Kidney (tissue), 14 donors: Measurements from ENCODE around the gene PRPF40A. TPM values are rescaled to one million over a fixed set of nuclear protein-coding genes. Genes with fewer than 3 reads are reported as not detected.

Experiments used
- DNase-seq, 5 donors: peaks; one replicate each; pipeline ENCODE4 v3.0.0-alpha.2; 2013 to 2020
- FAIRE-seq: peaks from 2 replicates; lab custom pipeline; 2012; peaks lifted over from hg19 to GRCh38; lab: Jason Lieb, UNC
- H3K27ac ChIP-seq, 2 donors: one replicate each; pipeline ENCODE4 v1.7.0; 2013; ENCODE audit warnings: low read depth in 2 of 2, low read length in 2 of 2, inconsistent platforms in 1 of 2
- H3K27me3 ChIP-seq: one replicate; pipeline ENCODE4 v1.7.1; 2013; ENCODE audit warnings: low read length, inconsistent platforms; ENCODE audit not compliant: control insufficient read depth, insufficient read depth
- H3K36me3 ChIP-seq, 3 donors: one replicate each; pipeline versions ENCODE4 v1.7.0 to v1.7.1; 2013; ENCODE audit warnings: low read length in 3 of 3, control low read depth in 1 of 3, inconsistent platforms in 1 of 3; ENCODE audit not compliant: insufficient read depth in 3 of 3, control insufficient read depth in 2 of 3
- H3K4me1 ChIP-seq, 3 donors: one replicate each; pipeline versions ENCODE4 v1.7.0 to v1.7.1; 2013; ENCODE audit warnings: low read length in 3 of 3, inconsistent platforms in 1 of 3, low read depth in 1 of 3; ENCODE audit not compliant: control insufficient read depth in 2 of 3, insufficient read depth in 2 of 3
- H3K4me3 ChIP-seq, 3 donors: one replicate each; pipeline versions ENCODE4 v1.7.0 to v1.8.1; 2013; ENCODE audit warnings: low read length in 3 of 3, control low read depth in 1 of 3, inconsistent platforms in 1 of 3
- H3K9ac ChIP-seq, 3 donors: one replicate each; pipeline versions ENCODE4 v1.7.0 to v1.7.1; 2013; ENCODE audit warnings: low read length in 3 of 3, control low read depth in 1 of 3, inconsistent platforms in 1 of 3
- H3K9me3 ChIP-seq, 3 donors: one replicate each; pipeline versions ENCODE4 v1.7.0 to v1.7.1; 2013; ENCODE audit warnings: low read length in 3 of 3, control low read depth in 1 of 3, inconsistent platforms in 1 of 3; ENCODE audit not compliant: control insufficient read depth in 2 of 3, insufficient read depth in 1 of 3
- CTCF ChIP-seq: IDR thresholded peaks from 3 replicates; pipeline ENCODE4 v1.5.1; 2012; ENCODE audit warnings: mild to moderate bottlenecking, moderate library complexity, borderline replicate concordance; ENCODE audit not compliant: insufficient read depth; ENCODE audit errors: extremely low read depth
- intact Hi-C: fragments of 100-400 bp; cut with DNase I; formaldehyde crosslinking; loops from one replicate; pipeline ENCODE4 v1.11.1; 2022
- polyA plus RNA-seq: library from polyadenylated mRNA; stranded (reverse); fragments of 350-450 nt; fragmentation: Illumina TruSeq; extraction: RNeasy Lipid Tissue Mini Kit (QIAGEN cat#74804); gene quantifications from one replicate; pipeline ENCODE4 v1.2.3, GENCODE V29; 2014; ENCODE audit warnings: low read depth, low replicate concordance; ENCODE audit not compliant: insufficient read depth
- total RNA-seq: library from RNA; stranded (reverse); fragmentation: NEBNext Ultra II Directional; extraction: Animal tissue kit (Norgen Biotek cat#: 25700); gene quantifications from one replicate; pipeline ENCODE4 v1.2.1, GENCODE V29; 2021
- donor health status: control.
- donor health status: control.
- donor health status: control.
- donor health status: control.
- donor health status: control.
- donor health status: DM: yes; HTN: yes; CAD: no.
- donor health status: Normal renal cell carcinoma (clear cell type).

PRPF40A gene
- total and polyA plus RNA-seq, 2 donors from 2014 or later, result 20.2 to 82.7 TPM

GRCh38 chr2:152626911-152627339 is 90.3 kb downstream of the PRPF40A start:
- Histone ChIP-seq H3K4me1 (no peaks in the 10 kb centered on the region), H3K36me3 (peaks cover 2 to 22% (median 2%) of the 10 kb centered on the region in 3 donors), H3K9me3 (no peaks in the 10 kb centered on the region), H3K4me3 (no peak overlapping the region), H3K9ac (no peak overlapping the region), H3K27ac (no peak overlapping the region), H3K27me3 (no peaks in the 10 kb centered on the region)
- FAIRE-seq, result no peak
- no peak for TF ChIP-seq CTCF
- no peak for DNase-seq
- intact Hi-C loops, result no loop called here

GRCh38 chr2:152624805-152625204 is 92.5 kb downstream of the PRPF40A start:
- TF ChIP-seq CTCF, result no peak
- intact Hi-C loops, result no loop called here
- no peaks in the 10 kb centered on the region for H3K27me3 ChIP-seq

GRCh38 chr2:152623775-152624174 is 93.5 kb downstream of the PRPF40A start:
- Histone ChIP-seq H3K27ac (no peak overlapping the region), H3K4me1 (no peaks in the 10 kb centered on the region), H3K9ac (no peak overlapping the region), H3K27me3 (no peaks in the 10 kb centered on the region), H3K36me3 (peaks cover 2 to 30% (median 8%) of the 10 kb centered on the region in 3 donors), H3K4me3 (no peak overlapping the region), H3K9me3 (no peaks in the 10 kb centered on the region)
- intact Hi-C loops, result no loop called here
- FAIRE-seq, result no peak
- no peak for DNase-seq
- no peak for TF ChIP-seq CTCF

More at GRCh38 chr2:152624805-152625204, 92.5 kb downstream of the PRPF40A start:
- Histone ChIP-seq H3K27ac (no peak overlapping the region), H3K4me3 (no peak overlapping the region), H3K9ac (no peak overlapping the region), H3K4me1 (no peaks in the 10 kb centered on the region), H3K36me3 (peaks cover 3 to 31% (median 4%) of the 10 kb centered on the region in 3 donors), H3K9me3 (no peaks in the 10 kb centered on the region)
- DNase-seq, result no peak
- FAIRE-seq, result no peak
